CD4-positive, alpha-beta T cell treated with Interleukin-1 beta for 1 hour (primary cell): ENCODE measurements around the gene DYNLL1.
"Not testable (repeated sequence)": the region's sequence is repeated elsewhere in the genome, so short reads cannot be mapped to it uniquely, and the experiment has no call there.

Experiments used
- DNase-seq, 2 donors: peaks; one replicate each; pipeline ENCODE4 v3.0.0-alpha.2; 2020 to 2022

The DYNLL1 gene

DNA sequence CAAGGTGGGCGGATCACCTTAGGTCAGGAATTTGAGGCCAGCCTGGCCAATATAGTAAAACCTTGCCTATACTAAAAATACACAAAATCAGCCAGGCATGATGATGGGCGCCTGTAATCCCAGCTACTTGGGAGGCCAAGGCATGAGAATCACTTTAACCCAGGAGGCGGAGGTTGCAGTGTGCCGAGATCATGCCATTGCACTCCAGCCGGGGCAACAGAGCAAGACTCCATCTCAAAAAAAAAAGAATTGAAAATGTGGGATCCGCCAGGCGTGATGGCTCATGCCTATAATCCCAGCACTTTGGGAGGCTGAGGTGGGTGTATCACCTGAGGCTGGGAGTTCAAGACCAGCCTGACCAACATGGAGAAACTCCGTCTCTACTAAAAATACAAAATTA lies 23.4 kb downstream of the DYNLL1 start:
- not testable (repeated sequence) for DNase-seq

DNA sequence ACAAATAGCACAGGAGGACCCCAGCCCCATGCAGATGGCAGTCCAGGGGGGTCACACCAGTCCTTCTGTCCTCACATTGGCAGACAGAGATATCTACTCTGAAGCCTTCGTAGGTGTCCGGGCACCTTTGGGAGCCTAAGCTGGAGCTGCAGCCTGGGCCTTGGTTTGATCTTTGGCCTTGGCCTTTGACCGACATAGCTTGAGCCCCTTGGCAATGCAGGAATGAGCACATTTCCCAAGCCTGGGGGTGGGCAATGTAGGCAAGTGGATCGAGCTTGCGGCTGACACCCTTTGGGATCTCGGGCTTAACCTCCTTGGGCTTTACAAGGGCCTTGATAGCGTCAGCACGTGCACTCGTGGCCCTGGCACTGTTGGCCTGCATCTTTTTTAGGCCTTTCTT lies 26.7 kb downstream of the DYNLL1 start:
- no peak for DNase-seq

GRCh38 chr12:120528861-120529525 lies 33.1 kb downstream of the DYNLL1 start, which contains the start of gene COQ5:
Gene COQ5 (minus strand): TSS chr12:120529158. CDS start chr12:120529141, 17 bp downstream.
- peak; percentile 86 to 88 for DNase-seq

- DNase-seq = no peak
Measured at GRCh38 chr12:120529641-120530417, 33.9 kb downstream of the DYNLL1 start.

DNA sequence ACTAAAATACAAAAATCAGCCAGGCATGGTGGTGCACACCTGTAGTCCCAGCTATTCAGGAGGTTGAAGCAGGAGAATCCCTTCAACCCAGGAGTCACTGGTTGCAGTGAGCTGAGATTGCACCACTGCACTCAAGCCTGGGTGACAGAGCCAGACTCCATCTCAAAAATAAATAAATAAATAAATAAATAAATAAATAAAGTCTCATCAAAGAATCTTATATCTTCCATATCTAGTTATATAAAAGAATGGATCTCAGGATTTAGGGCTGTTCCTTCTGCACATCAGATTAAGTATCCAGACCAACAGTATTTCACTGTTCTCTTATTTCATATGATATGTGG lies 34.5 kb downstream of the DYNLL1 start:
- not testable (repeated sequence) for DNase-seq

- DNase-seq = no peak
Measured at GRCh38 chr12:120532701-120533238, 36.9 kb downstream of the DYNLL1 start.

- DNase-seq = peak; percentile 80 to 91
Measured at GRCh38 chr12:120534203-120534702, 38.3 kb downstream of the DYNLL1 start, which contains the start of gene RNF10. Gene RNF10 (plus strand): TSS chr12:120534356. CDS start chr12:120534812, 456 bp downstream.

- peak; percentile 57 to 59 for DNase-seq
Measured at GRCh38 chr12:120534703-120535655, 39.1 kb downstream of the DYNLL1 start.

DNA sequence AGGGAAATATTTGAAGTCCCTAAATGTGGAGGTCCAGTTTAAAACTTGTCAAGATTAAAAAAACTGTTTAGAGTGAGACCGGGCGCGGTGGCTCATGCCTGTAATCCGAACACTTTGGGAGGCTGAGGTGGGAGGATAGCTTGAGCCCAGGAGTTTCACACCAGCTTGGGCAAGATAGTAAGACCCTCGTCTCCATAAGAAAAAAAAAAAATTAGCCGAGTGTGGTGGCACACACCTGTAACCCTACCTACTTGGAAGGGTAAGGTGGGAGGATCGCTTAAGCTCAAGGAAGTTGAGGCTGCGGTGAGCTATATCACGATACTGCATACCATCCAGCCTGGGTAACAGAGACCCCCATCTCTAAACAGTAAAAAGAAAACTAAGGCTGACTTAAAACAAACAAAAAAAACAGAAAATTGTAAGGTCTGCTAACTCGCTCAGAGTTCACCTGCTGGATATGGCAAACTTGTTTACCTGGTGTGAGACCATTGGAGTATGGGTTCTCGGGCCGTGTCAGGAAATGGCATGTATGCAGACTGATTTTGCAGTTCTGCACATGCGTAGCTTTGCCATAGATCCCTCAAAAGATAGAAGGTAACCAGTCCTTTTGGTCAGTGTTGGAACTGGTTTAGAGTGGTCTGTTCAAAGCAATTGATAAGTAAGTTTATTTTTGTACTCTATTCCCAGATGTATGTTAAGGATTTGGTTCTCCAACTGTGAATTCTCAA lies 40.3 kb downstream of the DYNLL1 start:
- DNase-seq = peak; percentile 3 to 46

DNA sequence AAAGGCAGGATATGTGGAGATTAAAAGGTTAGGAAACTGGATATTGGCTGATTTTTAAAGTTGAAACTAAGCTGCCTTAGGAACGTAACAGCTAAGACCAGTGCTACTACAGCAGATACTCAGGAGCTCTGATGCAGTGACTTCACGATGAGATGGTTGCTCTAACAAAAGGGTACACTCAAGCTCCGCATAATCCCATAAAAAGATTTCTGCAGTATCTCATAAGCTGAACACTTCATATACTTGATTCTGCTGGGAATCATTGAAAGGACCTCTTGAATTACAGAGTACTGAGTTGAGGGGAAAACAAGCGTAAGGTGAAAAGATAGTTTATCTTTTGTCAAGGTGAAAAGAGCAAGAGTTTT lies 41.9 kb downstream of the DYNLL1 start:
- no peak for DNase-seq

DNA sequence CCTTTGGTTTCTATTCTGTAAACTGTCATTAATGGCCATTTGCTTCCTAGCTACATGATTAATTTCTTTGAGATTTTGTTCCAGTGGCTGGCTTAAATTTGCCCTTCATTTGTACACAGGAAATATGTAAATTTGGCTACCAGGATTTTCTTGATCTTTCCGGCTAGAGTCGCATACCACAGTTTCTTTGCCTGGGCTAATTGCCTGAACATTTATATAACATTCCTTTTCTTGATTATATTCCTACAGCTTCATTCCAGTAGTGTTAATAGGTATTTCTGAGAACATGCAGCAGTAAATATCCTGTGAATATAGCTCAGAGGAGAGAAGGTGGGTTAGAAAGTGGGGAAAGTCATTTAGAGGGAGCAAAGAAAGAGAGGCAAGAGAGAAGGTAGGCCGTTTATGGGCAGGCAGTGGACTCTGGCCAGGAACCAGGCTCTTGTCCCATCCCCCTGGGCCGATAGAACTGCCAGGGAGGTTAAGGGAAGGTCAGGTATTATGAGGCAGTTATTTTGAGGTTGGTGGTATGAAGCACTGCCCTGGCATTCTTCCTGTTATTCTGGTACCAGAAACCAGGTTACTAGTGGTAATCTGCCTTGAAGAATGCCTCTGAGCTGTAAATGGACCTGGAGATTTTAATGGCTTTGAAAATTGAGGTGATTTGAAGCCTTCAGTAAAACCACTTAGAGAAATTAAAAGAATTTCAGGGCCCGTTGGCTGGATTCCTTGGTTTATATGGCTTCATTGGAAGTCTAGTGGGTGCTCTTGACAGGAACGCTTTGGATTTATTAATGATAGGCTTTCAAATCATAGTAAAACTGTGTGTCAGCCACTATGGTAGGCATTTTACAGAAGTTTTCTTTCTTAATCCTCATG lies 42.6 kb downstream of the DYNLL1 start:
- no peak for DNase-seq

DNA sequence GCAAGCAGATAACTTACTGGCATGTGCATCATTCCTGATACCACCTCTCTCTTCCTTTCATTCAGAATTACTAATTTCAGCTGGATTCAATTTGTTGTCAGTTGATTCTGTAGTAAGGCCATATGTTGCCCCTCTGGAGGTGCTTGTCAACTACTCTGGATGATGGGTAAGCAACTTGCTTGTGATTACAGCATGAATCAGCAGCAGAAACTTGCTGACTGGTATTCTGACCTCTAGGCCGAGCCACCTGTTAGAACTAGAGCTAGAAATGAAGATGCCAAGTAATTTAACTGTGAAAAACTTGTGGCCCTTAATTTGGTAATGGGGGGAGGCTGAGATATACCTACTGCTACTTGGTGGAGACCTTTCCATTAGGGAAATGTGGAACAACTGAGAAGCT lies 43.4 kb downstream of the DYNLL1 start:
- no peak for DNase-seq

- no peak for DNase-seq
Measured at GRCh38 chr12:120540445-120540844, 44.5 kb downstream of the DYNLL1 start.

GRCh38 chr12:120542166-120542565 lies 46.3 kb downstream of the DYNLL1 start:
- DNase-seq = no peak

DNA sequence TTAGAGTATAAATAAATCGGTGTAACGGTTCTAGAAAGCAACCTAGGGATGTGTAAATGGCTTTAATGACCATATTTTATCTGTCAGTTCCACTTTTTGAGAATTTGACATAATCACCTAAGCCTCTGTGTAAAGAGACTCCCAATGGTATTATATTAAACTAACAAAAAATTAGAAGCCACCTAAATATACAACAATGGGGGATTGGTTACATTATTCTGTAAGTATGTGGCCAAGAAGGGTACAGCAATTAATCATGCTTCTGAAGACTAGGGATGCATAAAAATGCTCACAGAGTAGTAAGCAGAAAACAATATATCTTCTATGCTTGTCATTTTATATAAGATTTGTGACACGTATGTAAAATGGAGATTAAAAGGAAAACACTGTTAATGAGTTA lies 48.8 kb downstream of the DYNLL1 start:
- no peak for DNase-seq

DNA sequence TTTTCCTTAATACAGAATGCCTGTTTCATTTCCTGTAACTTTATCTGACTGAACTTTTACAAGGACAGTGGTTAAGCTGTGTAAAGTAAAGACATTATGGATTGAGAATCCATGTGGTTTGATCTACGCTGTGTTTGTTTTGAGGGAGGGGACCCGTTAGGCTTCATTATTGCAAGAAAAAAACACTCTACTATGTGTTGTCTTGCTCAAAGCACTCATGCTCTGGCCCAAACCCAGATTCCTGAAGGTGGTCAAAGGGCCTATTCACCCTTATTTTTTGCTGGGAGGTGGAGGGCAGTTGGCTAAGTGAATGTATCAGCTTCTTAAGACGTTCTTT lies 50.1 kb downstream of the DYNLL1 start:
- DNase-seq = no peak
